Panc1 (cell line): Measurements from ENCODE around the gene MAP3K3.

Source experiments
- TF ChIP-seq, protein P1 (sequence below): fragments of 450-650 bp; IDR thresholded peaks from 2 replicates; pipeline ENCODE4 v1.5.1; 2017; ENCODE audit warnings: mild to moderate bottlenecking
- TF ChIP-seq, protein P2 (sequence below), 2 experiments: IDR thresholded peaks; 2 replicates each; pipeline ENCODE4 v1.6.1; 2011 to 2012; ENCODE audit warnings: low read depth in 2 of 2, control low read depth in 1 of 2, low read length in 1 of 2, mild to moderate bottlenecking in 1 of 2, moderate library complexity in 1 of 2; ENCODE audit not compliant: insufficient read depth in 1 of 2

DNA sequence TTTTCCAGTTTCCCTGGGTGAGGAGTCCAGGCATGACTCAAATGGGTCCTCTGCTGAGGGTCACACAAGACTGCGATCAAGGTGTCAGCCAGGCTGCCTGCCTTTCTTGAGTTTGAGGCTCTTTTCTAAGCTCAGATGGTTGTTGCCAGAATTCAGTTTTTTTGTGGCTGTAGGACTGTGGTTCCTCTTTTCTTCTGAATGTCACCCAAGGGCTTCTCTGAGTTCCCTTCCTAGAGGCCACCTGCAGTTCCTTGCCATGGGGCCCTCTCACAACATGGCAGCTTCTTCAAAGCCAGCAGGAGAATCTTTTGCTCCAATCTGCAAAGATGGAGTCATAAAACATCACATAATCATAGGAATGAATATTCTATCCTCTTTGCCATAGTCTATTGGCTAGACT is 60.2 kb downstream of the MAP3K3 start:
- TF ChIP-seq, protein P1, sequence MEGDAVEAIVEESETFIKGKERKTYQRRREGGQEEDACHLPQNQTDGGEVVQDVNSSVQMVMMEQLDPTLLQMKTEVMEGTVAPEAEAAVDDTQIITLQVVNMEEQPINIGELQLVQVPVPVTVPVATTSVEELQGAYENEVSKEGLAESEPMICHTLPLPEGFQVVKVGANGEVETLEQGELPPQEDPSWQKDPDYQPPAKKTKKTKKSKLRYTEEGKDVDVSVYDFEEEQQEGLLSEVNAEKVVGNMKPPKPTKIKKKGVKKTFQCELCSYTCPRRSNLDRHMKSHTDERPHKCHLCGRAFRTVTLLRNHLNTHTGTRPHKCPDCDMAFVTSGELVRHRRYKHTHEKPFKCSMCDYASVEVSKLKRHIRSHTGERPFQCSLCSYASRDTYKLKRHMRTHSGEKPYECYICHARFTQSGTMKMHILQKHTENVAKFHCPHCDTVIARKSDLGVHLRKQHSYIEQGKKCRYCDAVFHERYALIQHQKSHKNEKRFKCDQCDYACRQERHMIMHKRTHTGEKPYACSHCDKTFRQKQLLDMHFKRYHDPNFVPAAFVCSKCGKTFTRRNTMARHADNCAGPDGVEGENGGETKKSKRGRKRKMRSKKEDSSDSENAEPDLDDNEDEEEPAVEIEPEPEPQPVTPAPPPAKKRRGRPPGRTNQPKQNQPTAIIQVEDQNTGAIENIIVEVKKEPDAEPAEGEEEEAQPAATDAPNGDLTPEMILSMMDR, result no peak
- TF ChIP-seq, protein P2, sequence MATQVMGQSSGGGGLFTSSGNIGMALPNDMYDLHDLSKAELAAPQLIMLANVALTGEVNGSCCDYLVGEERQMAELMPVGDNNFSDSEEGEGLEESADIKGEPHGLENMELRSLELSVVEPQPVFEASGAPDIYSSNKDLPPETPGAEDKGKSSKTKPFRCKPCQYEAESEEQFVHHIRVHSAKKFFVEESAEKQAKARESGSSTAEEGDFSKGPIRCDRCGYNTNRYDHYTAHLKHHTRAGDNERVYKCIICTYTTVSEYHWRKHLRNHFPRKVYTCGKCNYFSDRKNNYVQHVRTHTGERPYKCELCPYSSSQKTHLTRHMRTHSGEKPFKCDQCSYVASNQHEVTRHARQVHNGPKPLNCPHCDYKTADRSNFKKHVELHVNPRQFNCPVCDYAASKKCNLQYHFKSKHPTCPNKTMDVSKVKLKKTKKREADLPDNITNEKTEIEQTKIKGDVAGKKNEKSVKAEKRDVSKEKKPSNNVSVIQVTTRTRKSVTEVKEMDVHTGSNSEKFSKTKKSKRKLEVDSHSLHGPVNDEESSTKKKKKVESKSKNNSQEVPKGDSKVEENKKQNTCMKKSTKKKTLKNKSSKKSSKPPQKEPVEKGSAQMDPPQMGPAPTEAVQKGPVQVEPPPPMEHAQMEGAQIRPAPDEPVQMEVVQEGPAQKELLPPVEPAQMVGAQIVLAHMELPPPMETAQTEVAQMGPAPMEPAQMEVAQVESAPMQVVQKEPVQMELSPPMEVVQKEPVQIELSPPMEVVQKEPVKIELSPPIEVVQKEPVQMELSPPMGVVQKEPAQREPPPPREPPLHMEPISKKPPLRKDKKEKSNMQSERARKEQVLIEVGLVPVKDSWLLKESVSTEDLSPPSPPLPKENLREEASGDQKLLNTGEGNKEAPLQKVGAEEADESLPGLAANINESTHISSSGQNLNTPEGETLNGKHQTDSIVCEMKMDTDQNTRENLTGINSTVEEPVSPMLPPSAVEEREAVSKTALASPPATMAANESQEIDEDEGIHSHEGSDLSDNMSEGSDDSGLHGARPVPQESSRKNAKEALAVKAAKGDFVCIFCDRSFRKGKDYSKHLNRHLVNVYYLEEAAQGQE (IDR thresholded peaks at IDR 0.05; ENCODE audit: insufficient read depth in 1 of 2, low read depth in 2 of 2, low read length in 1 of 2), result no peak
